WTC11 (cell line): ENCODE data around the gene TMEM121. TPM values are rescaled to one million over a fixed set of nuclear protein-coding genes. Genes with fewer than 3 reads are reported as not detected.
A peak's percentile ranks its signal among the peaks of the same experiment; 100 is the strongest.

ENCODE experiments used
- ATAC-seq: fragments of 200-7000 bp; cut with Tn5 transposase; 2 replicates; pipeline ENCODE4 v1.10.0; 2021; ENCODE audit warnings: mild to moderate bottlenecking, moderate library complexity
- CTCF ChIA-PET: fragments of 300-600 bp; sonication (Branson Sonifier 250); formaldehyde crosslinking; loops from one replicate; lab custom pipeline; 2021; ENCODE audit warnings: antibody characterized with exemption; lab: Charles Lee
- POLR2A ChIA-PET: fragments of 350-600 bp; sonication (Branson Sonifier 250); formaldehyde crosslinking; loops from one replicate; lab custom pipeline; 2021; ENCODE audit warnings: antibody characterized with exemption; lab: Charles Lee
- DNase-seq: peaks from one replicate; pipeline ENCODE4 v3.0.0; 2021; ENCODE audit warnings: low spot score
- H3K27ac Mint-ChIP-seq: 2 replicates; pipeline ENCODE4 v1.8.0; 2021; ENCODE audit warnings: mixed read lengths
- H3K27me3 Mint-ChIP-seq: 2 replicates; pipeline ENCODE4 v1.8.0; 2021; ENCODE audit warnings: low read depth, mild to moderate bottlenecking, moderate library complexity, mixed read lengths
- H3K36me3 Mint-ChIP-seq: 2 replicates; pipeline ENCODE4 v1.8.0; 2021; ENCODE audit warnings: mixed read lengths
- H3K4me1 Mint-ChIP-seq: 2 replicates; pipeline ENCODE4 v1.8.0; 2022; ENCODE audit warnings: mixed read lengths
- H3K4me3 Mint-ChIP-seq: 2 replicates; pipeline ENCODE4 v1.8.0; 2021; ENCODE audit warnings: mild to moderate bottlenecking, moderate library complexity, mixed read lengths
- H3K9me3 Mint-ChIP-seq: 2 replicates; pipeline ENCODE4 v1.8.0; 2021; ENCODE audit warnings: mixed read lengths
- ATF2 ChIP-seq: sonication (generic); formaldehyde crosslinking; IDR thresholded peaks from 2 replicates; pipeline ENCODE4 v1.8.1; 2022; ENCODE audit warnings: low read depth, missing genetic modification reagents, borderline replicate concordance
- CREM ChIP-seq: sonication (generic); formaldehyde crosslinking; IDR thresholded peaks from 2 replicates; pipeline ENCODE4 v1.8.1; 2022; ENCODE audit warnings: mild to moderate bottlenecking, missing genetic modification reagents, moderate library complexity
- CTCF ChIP-seq: fragments of 200-600 bp; IDR thresholded peaks from 2 replicates; pipeline ENCODE4 v1.8.0; 2022; ENCODE audit warnings: antibody characterized with exemption
- E2F5 ChIP-seq: sonication (generic); formaldehyde crosslinking; IDR thresholded peaks from 2 replicates; pipeline ENCODE4 v1.8.1; 2022; ENCODE audit warnings: mild to moderate bottlenecking, moderate library complexity, missing genetic modification reagents
- ELF4 ChIP-seq: sonication (generic); formaldehyde crosslinking; IDR thresholded peaks from 2 replicates; pipeline ENCODE4 v1.8.1; 2022; ENCODE audit warnings: low read depth, mild to moderate bottlenecking, moderate library complexity, missing genetic modification reagents
- ETV6 ChIP-seq: sonication (generic); formaldehyde crosslinking; IDR thresholded peaks from 2 replicates; pipeline ENCODE4 v1.8.1; 2022; ENCODE audit warnings: mild to moderate bottlenecking, missing genetic modification reagents
- FOXK1 ChIP-seq: sonication (generic); formaldehyde crosslinking; IDR thresholded peaks from 2 replicates; pipeline ENCODE4 v1.8.0; 2022; ENCODE audit warnings: mild to moderate bottlenecking, moderate library complexity, missing genetic modification reagents
- FOXP1 ChIP-seq: sonication (generic); formaldehyde crosslinking; IDR thresholded peaks from 2 replicates; pipeline ENCODE4 v1.8.0; 2022; ENCODE audit warnings: missing genetic modification reagents, mild to moderate bottlenecking, moderate library complexity, borderline replicate concordance
- GABPB1 ChIP-seq: sonication (generic); formaldehyde crosslinking; IDR thresholded peaks from 2 replicates; pipeline ENCODE4 v1.8.1; 2023; ENCODE audit warnings: mild to moderate bottlenecking, missing genetic modification reagents
- HMGA2 ChIP-seq: fragments of 250-450 bp; sonication (Bioruptor Pico); IDR thresholded peaks from 2 replicates; pipeline ENCODE4 v1.4.0; 2021; ENCODE audit warnings: mild to moderate bottlenecking, moderate library complexity
- HMGXB4 ChIP-seq: sonication (generic); formaldehyde crosslinking; IDR thresholded peaks from 2 replicates; pipeline ENCODE4 v1.8.1; 2023; ENCODE audit warnings: mild to moderate bottlenecking, moderate library complexity, missing genetic modification reagents
- MYBL2 ChIP-seq: sonication (generic); formaldehyde crosslinking; IDR thresholded peaks from 2 replicates; pipeline ENCODE4 v1.8.1; 2023; ENCODE audit warnings: mild to moderate bottlenecking, moderate library complexity, missing genetic modification reagents
- NFYB ChIP-seq: sonication (generic); formaldehyde crosslinking; conservative IDR thresholded peaks from 2 replicates; pipeline ENCODE4 v1.8.0; 2022; ENCODE audit warnings: low read depth, missing genetic modification reagents
- PRDM15 ChIP-seq: sonication (generic); formaldehyde crosslinking; IDR thresholded peaks from 2 replicates; pipeline ENCODE4 v1.8.0; 2022; ENCODE audit warnings: missing genetic modification reagents
- SP1 ChIP-seq: sonication (generic); formaldehyde crosslinking; conservative IDR thresholded peaks from 2 replicates; pipeline ENCODE4 v1.8.1; 2022; ENCODE audit warnings: missing genetic modification reagents
- TCF7 ChIP-seq: sonication (generic); formaldehyde crosslinking; IDR thresholded peaks from 2 replicates; pipeline ENCODE4 v1.8.0; 2022; ENCODE audit warnings: mild to moderate bottlenecking, low read depth, missing genetic modification reagents, moderate library complexity
- TEAD1 ChIP-seq: sonication (generic); formaldehyde crosslinking; IDR thresholded peaks from 2 replicates; pipeline ENCODE4 v1.8.0; 2022; ENCODE audit warnings: mild to moderate bottlenecking, missing genetic modification reagents
- TP53 ChIP-seq: sonication (generic); formaldehyde crosslinking; IDR thresholded peaks from 2 replicates; pipeline ENCODE4 v1.8.1; 2023; ENCODE audit warnings: mild to moderate bottlenecking, missing genetic modification reagents
- ZBTB43 ChIP-seq: sonication (generic); formaldehyde crosslinking; IDR thresholded peaks from 2 replicates; pipeline ENCODE4 v1.8.1; 2023; ENCODE audit warnings: mild to moderate bottlenecking, missing genetic modification reagents
- ZNF219 ChIP-seq: sonication (generic); formaldehyde crosslinking; IDR thresholded peaks from 2 replicates; pipeline ENCODE4 v1.8.0; 2023; ENCODE audit warnings: missing genetic modification reagents, mild to moderate bottlenecking, borderline replicate concordance
- ZNF281 ChIP-seq: sonication (generic); formaldehyde crosslinking; IDR thresholded peaks from 2 replicates; pipeline ENCODE4 v1.8.0; 2023; ENCODE audit warnings: mild to moderate bottlenecking, missing genetic modification reagents
- total RNA-seq: library from RNA; stranded (reverse); gene quantifications from 3 replicates; pipeline ENCODE4 v1.2.3, GENCODE V29; 2021

Gene TMEM121
- total RNA-seq, 1 experiment from 2014 or later = 0.81 TPM

GRCh38 chr14:105480807-105481801 is 45.3 kb upstream of the TMEM121 start:
- peak; percentile 62 for ATAC-seq
- Mint-ChIP-seq H3K27me3 (peaks cover 86% of the 10 kb centered on the region), H3K36me3 (no peaks in the 10 kb centered on the region), H3K4me1 (peaks cover 21% of the 10 kb centered on the region), H3K9me3 (no peaks in the 10 kb centered on the region), H3K27ac (no peak overlapping the region), H3K4me3 (peak overlapping the region; percentile 40)
- DNase-seq = peak; percentile 96
- ChIA-PET CTCF (interaction anchor here (0.6 to 5.1 kb wide), 64 partner anchors 9 to 712 kb away, joined by 3 to 116 read pairs (median 4); partner anchors contain the start of genes BRF1, CDCA4, JAG2 and NUDT14), POLR2A (interaction anchor here (1.3 to 1.7 kb wide), 4 partner anchors 9 to 11 kb away, joined by 3 to 10 read pairs (median 4); no protein-coding TSS in a partner anchor)
- peak; percentile 74; the same call in 1 of the 2 replicates for TF ChIP-seq HMGXB4 (CRISPR knock-in tag)
- 0 out of 2 replicates have a peak, but pooled peaks have one; percentile 55 for TF ChIP-seq ZBTB43 (CRISPR knock-in tag)
- peak; percentile 48; the same call in 1 of the 2 replicates for TF ChIP-seq SP1
- TF ChIP-seq TEAD1 (CRISPR knock-in tag) = 0 out of 2 replicates have a peak, but pooled peaks have one; percentile 58
- TF ChIP-seq CREM (CRISPR knock-in tag) = 0 out of 2 replicates have a peak, but pooled peaks have one; percentile 16
- peak; percentile 97 for TF ChIP-seq CTCF
- TF ChIP-seq PRDM15 (CRISPR knock-in tag) = peak; percentile 47
- TF ChIP-seq ZNF281 (CRISPR knock-in tag) = peak; percentile 66; the same call in 1 of the 2 replicates
- TF ChIP-seq ETV6 (CRISPR knock-in tag) = peak; percentile 64; the same call in 1 of the 2 replicates
- 0 out of 2 replicates have a peak, but pooled peaks have one; percentile 19 for TF ChIP-seq ZNF219
- TF ChIP-seq ATF2 (CRISPR knock-in tag) = no peak
- no peak for TF ChIP-seq HMGA2 (CRISPR knock-in tag)
- peak; percentile 32; the same call in 1 of the 2 replicates for TF ChIP-seq E2F5 (CRISPR knock-in tag)
- TF ChIP-seq GABPB1 (CRISPR knock-in tag) = peak; percentile 41; the same call in 1 of the 2 replicates
- TF ChIP-seq NFYB (CRISPR knock-in tag) = no peak
- TF ChIP-seq MYBL2 = peak; percentile 49; the same call in 1 of the 2 replicates
- TF ChIP-seq TP53 (CRISPR knock-in tag) = 0 out of 2 replicates have a peak, but pooled peaks have one; percentile 33
- no peak for TF ChIP-seq ELF4 (CRISPR knock-in tag)
- TF ChIP-seq TCF7 (CRISPR knock-in tag) = no peak
- TF ChIP-seq FOXP1 = peak; percentile 73; the same call in 1 of the 2 replicates
- TF ChIP-seq FOXK1 (CRISPR knock-in tag) = peak; percentile 55; the same call in 1 of the 2 replicates
